GM18526 (cell line): ENCODE measurements around the gene PPM1L.

Source experiments
- POLR2A ChIP-seq: IDR thresholded peaks from 3 replicates; pipeline ENCODE4 v1.6.1; 2011; ENCODE audit not compliant: insufficient read length; ENCODE audit errors: extremely low read depth

The PPM1L gene

GRCh38 chr3:160757233-160758106, 1.4 kb downstream of the PPM1L start:
- no peak for TF ChIP-seq POLR2A

- no peak for TF ChIP-seq POLR2A
Measured at GRCh38 chr3:160758929-160759577, 3.0 kb downstream of the PPM1L start.

- no peak for TF ChIP-seq POLR2A
Measured at GRCh38 chr3:160763073-160763472, 7.0 kb downstream of the PPM1L start.

- TF ChIP-seq POLR2A, result no peak
Measured at GRCh38 chr3:160765211-160765610, 9.2 kb downstream of the PPM1L start.

- no peak for TF ChIP-seq POLR2A
Measured at GRCh38 chr3:160768031-160768430, 12.0 kb downstream of the PPM1L start.

GRCh38 chr3:160768918-160769317, 12.9 kb downstream of the PPM1L start:
- TF ChIP-seq POLR2A, result no peak

GRCh38 chr3:160771811-160772459, 15.9 kb downstream of the PPM1L start:
- TF ChIP-seq POLR2A, result no peak

GRCh38 chr3:160773722-160774121, 17.7 kb downstream of the PPM1L start:
- TF ChIP-seq POLR2A, result no peak

GRCh38 chr3:160774172-160774571, 18.1 kb downstream of the PPM1L start:
- no peak for TF ChIP-seq POLR2A

- TF ChIP-seq POLR2A, result no peak
Measured at GRCh38 chr3:160778480-160778879, 22.4 kb downstream of the PPM1L start.

- TF ChIP-seq POLR2A, result no peak
Measured at GRCh38 chr3:160779040-160779439, 23.0 kb downstream of the PPM1L start.

- TF ChIP-seq POLR2A, result no peak
Measured at GRCh38 chr3:160780245-160780644, 24.2 kb downstream of the PPM1L start.

GRCh38 chr3:160781402-160781801, 25.4 kb downstream of the PPM1L start:
- no peak for TF ChIP-seq POLR2A

GRCh38 chr3:160781863-160782262, 25.8 kb downstream of the PPM1L start:
- no peak for TF ChIP-seq POLR2A

- no peak for TF ChIP-seq POLR2A
Measured at GRCh38 chr3:160784853-160785252, 28.8 kb downstream of the PPM1L start.

- no peak for TF ChIP-seq POLR2A
Measured at GRCh38 chr3:160790726-160791125, 34.7 kb downstream of the PPM1L start.
